OCI-LY7 (cell line): ENCODE results near the gene PCCA.

ENCODE experiments used
- CTCF ChIP-seq: fragments of 200-600 bp; sonication (generic); conservative IDR thresholded peaks from 2 replicates; pipeline ENCODE4 v1.5.1; 2014; ENCODE audit warnings: mild to moderate bottlenecking, antibody characterized with exemption, low read length, moderate library complexity, mixed read lengths
- EZH2phosphoT487 ChIP-seq: fragments of 200-600 bp; sonication (generic); IDR thresholded peaks from 2 replicates; pipeline ENCODE4 v1.6.1; 2018; ENCODE audit warnings: low read depth, borderline replicate concordance, mild to moderate bottlenecking, mixed run types, antibody characterized with exemption, low read length, moderate library complexity, mixed read lengths

DNA sequence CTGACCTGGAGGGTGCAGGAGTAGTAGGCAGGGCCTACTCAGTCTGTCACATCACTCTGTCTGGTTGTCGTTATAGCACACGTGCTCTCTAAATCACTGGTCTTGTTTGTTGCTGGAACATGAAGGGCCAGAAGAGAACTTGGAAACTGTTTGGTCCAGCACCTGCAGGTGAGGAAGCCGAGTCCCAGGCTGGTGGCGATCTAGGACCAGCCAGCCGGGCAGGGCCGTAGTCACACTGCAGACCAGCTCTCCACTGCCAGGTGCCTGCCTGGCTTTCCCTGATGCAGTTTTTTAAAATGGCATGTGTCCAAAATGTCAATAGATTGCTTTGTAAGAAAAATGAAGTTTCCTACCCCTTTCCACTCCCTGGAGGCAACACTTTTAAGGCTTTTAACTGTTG, 446.0 kb downstream of the PCCA start:
- TF ChIP-seq CTCF = no peak
- no peak for TF ChIP-seq EZH2phosphoT487
